HG02678 (cell line): Measurements from ENCODE around the gene NKX2-2.
"Not testable (repeated sequence)": the region's sequence is repeated elsewhere in the genome, so short reads cannot be mapped to it uniquely, and the experiment has no call there.

Experiments
- ATAC-seq: cut with Tn5 transposase; IDR thresholded peaks from one replicate; pipeline ENCODE4 v1.9.1; 2021; ENCODE audit warnings: mild to moderate bottlenecking, moderate library complexity; ENCODE audit not compliant: unreplicated experiment

Gene NKX2-2

DNA sequence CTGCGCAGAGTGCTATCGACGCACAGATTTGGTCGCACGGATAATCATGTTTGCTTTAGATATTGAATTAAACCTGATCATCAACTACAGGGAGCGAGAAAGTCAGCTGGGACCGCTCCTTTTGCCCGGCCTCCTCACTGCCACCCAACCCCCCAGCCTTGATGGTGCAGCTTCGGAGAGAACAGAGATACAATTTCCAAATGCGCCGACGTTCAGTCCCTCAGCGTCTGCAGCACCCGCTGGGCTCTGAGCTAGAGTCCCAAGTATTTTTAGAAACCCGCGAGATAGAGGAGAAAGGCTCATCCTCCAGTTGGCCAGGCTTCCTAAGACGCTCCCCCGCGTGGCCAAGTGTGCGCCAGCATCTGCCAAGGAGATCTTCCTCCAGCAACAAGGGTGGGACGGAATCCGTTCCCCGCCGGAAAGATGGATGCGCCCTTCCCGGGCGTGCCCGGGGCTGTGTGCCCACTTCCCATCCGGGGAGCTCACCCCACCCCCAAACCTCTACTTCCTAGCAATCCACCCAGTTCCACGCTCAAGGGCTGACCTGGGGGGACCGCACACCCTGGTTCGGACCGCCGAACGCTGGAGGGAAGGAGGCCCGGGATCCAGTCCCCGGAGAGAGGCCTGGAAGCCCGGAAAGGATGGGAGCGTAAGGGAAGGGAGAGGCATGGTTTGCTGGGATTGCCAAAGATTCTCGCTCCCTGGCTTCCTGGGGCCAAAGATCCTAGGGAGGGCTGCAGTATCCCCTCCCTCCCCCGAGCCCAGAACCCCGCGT lies 4.1 kb downstream of the NKX2-2 start:
- no peak for ATAC-seq

DNA sequence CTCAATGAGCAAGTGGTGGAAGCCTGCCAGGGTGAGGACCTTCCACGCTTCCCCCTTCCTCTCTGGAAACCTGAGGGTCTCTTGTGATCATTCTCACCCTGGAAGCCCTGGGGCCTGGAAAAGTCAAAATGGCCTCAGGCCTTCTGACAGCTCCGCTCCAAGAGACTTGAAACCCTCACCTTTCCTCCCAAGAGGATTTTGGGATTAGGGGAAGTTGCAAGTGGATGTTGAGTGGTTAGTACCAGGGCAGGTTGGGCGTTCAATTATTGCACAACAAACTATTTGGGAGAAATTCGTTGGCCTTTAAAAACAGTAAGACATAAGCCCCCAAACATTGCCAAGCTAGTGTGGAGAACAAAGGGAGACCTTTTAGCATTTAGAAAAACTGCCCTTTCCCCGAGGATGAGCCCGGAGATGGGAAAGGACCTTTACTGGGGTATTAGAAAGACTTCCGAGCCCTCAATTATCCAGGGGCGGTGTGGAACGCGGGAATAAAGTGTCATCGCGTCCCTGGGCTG lies 4.7 kb downstream of the NKX2-2 start:
- ATAC-seq = no peak

DNA sequence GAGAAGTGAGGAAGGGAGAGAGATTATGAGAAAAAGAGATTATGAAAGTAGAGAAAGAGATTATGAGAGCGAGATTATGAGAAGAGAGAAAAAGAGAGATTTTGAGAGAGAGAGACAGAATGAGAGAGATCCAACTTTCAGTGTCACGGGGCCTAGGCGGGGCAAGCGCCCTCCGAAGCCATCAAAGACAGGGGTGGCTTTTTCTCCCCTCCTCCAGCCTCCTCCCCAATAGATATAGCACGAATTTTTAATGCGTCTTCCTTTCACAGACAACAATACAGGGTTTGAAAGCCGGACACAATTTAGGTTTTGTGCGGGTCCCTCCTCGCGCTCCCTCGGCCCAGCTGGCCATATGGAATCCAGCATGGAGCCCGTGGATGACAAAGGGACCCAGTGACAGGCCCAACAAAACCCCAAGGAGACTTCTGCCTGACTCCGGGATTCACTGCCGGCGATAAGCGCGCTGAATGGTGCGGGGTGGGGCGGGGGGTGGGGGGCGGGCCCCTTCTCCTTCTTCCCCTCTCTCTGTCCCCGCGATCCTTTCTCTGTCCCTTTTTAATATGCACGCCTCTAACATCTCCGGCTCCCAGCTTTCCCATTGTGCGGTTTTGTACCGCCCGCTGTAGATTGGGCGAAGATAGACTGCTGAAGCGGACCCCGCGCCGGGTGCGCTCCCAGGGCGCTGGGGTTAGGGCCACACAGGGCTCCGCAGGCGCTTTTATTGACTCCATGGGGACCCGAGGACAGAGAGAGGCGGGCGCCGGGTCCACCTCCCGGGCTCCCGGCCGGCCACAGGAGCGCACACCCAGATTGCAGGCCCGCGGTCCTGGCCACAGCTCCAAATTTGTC lies 5.4 kb downstream of the NKX2-2 start:
- no peak for ATAC-seq

DNA sequence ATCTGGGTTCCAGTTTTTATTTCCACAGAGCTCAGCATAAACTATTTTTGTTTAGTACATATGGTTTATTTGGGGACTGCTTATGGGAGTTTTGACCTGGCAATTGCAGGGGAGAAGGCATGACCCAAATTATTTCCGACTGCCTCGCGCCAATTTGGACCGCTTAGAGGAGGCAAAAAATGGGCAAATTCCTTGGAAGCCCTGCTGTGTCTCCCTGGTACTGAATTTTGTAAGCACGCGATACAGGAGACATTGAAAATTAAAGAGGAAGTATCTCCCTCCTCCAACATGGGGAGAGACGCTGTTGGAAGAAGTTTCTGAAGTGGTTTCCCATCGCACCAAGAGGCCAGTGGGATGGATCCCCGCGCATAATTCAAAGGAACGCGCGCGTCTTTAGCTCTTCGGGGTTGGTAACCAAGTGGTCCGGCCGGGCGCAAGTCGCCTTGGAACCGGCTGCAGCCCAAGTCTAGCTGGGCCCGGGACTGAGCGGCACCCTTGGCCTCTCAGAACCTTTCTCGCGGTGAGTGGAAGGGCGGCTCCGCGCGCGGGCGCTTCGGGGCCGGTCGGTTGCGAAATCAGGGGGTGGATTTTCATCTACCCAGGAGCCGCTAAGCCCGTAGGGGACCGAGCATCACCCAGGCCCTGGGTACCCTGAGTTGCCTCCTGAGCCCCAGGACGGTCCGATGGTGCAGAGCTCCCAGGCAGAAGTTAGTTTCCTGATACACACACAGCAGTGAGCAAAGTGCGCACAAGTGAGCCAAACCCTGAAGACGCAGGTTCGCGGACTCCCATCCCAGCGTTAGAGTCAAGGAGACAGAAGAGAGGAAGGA lies 6.2 kb downstream of the NKX2-2 start:
- ATAC-seq = no peak

DNA sequence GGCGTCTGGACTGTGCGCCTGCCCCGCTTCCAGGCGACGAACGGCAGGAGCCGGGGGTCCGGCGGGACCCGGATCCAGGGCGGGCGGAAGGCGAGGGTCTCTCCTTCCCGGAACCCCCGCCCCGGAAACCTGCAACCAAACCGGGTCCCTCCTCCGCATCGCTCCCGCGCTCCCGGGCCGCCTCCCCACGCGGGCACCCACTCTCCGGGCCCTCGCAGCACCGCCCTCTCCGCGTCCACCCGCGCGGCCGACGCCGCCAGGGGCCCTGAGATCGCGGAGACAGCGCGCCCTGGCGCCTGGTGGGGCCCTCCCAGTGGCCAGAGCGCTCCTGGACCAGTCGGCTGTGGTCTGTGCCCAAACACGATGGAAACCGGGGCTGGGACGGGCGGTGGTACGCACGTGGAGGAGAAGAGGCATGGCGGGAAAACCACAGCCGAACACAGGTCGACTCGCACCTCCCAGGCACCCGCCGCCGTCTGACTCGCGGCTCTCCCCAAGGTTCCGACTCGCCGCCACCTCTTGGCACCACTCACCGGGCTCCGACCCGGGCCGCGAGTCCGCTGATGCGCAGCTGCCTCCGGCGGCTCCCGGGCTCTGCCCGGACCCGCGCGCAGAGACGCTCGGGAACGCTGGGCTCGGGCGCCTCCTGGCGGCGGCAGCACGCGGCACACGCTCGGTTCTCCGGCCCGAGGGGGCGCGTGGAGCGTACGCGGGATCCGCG lies 7.9 kb downstream of the NKX2-2 start:
- ATAC-seq = peak; percentile 33

DNA sequence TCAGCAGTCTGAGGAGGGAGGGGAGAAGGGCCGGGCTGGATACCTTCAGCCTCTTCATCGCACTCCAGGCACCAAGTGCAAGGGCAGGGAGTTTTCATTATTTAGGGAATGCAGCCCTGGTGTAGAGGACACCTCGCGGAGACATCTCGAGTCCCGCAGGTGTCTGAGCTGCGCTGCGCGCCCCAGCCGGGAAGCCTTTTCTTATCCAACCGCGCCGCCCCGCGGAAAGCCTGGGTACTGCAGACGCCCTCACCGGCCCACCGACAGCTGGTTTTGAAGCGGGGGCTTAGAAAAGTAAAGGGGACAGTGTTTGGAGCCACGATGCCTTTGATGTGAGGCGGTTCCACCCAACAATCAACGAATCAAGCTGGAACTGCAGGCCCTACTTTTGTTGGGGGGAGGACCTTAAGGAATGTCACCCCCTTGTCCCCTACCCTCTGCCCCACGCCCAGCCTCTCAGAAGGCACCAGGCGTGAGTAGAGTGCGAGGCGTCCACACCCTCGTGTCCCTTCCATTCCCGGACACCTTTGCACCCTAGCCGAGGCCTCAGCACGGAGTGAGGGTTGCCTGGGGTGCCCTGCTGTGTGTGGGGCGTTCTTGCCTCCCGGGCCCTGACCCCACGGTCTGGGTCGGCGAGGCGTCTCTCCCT lies 8.6 kb downstream of the NKX2-2 start:
- peak; percentile 37 for ATAC-seq

DNA sequence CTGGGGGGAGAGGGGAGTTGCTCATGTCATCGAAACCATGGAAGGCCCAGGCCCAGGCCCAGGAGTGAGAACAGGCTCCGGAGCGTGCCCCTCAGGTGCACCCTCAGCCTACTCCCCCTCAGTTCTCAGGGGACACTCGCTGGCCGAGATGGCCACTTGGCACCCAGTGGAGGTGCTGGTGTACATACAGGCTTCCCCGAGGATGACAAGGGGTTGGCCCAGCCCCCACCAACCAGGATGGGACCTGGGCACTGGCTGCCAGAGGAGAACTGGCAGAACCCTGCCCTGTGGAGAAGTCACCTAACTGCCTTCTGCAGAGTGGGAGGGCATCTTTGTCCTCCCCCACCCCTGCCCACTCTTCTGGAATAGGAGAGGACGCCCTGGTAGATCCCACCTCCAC lies 9.5 kb downstream of the NKX2-2 start:
- ATAC-seq = no peak

DNA sequence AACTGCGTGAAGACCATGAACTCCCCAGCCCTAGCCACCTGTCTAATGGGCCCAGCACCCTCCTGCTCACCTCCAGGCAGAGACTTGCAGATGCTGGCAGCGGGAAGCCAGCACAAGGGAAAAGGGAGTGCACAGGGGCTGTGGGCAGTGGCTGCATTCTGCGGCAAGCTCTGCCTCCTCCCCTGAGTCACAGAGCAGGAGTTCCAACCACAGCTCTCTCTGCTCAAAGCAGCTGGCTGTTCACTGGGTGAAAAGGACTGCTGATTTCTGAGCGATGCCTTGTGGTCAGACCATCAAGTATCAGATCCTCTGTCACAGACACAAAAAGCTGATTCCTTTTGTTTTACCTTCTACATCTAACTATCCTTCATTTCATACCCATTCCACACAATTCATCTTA lies 10.5 kb downstream of the NKX2-2 start:
- ATAC-seq = peak; percentile 89

DNA sequence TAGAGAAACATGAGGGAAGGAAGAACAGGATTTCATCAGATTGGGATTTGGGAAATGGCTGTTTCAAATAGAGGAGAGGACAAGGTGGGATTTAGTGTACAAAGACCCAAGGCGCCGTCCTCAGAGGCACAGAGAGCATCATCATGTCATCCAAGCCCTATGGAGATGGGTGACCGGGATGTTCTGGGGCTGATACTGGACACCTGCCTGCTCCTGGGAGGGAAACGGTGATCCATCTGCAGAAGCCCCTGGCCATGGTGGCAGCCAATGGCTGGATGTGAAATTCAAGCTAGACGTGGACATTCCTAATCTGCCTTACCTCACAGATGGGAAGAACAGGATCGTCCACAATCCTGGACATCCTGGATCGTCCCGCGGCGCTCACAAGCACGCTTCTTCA lies 12.7 kb downstream of the NKX2-2 start:
- no peak for ATAC-seq

DNA sequence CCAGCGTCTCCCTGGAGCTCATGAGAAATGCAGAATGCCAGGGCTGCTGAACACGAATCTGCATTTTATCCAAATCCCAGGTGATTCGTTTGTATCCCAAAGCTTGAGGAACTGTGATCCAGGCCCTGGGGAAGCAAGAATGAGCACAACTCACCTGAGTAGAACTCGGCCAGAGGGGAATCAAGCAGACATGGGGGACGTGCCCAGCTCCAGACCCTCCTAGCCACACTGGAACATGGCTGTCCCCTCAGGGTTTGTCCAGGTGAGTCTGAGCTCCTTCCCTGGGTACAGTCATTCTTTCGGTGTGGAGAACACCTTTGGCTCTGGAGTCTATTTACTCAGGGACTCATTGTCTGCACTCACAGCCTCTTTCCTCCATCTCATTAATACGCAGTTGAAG lies 13.3 kb downstream of the NKX2-2 start:
- no peak for ATAC-seq

DNA sequence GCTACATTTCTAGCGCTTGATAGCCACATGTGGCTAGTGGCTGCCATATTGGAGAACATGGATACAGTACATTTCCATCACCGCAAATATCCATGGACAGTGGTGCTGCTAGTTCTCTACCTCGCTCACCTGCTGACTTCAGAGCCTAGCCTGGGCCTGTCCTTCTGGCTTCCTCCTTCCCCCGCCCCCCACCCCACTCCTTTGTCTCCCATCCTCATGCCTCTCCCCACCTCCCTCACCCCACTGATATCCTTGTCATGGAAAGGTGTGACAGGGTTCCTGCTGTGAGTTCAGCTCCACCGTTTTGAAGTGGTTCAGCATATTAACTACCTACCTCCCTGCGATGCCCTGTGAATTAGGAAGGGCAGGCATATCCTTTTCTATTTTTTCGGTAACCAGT lies 14.2 kb downstream of the NKX2-2 start:
- ATAC-seq = no peak

DNA sequence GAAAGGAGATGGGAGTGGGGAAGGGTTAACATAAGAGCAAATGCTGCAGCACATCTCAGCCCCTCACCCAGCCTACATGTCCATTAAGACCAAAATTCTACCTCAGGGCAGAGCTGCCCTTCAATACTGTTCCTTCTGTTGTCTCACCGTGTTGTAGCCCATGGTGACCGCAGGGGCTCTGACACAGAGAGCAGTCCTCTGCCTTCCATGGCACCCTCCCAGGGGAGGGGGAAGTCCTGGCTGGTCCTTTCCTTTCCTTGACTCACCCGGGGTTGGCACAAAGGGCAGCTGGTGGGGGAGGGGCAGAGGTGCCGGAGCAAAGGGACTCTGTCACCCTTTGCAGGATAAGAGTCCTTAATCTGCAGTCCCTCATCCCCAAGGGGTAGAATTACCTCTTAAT lies 15.2 kb downstream of the NKX2-2 start:
- no peak for ATAC-seq

DNA sequence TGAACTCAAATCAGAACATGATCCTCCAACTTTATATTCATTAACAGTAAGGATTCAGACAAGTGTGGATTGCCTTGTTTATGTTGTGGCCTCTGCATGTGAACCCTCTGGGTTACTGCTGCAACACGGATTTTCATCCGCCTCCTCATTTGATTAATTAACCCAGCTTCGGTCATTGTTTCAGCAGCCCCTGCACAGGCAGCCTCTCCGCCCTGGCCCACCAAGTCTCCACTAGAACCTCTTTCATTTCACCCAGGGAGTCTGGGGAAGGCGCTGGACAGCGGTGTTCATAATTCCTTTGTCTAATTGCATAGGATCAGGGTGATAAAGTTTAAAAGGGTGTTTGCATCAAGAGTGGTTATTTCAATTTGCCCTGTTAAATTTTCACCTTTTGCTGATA lies 15.7 kb downstream of the NKX2-2 start:
- no peak for ATAC-seq

DNA sequence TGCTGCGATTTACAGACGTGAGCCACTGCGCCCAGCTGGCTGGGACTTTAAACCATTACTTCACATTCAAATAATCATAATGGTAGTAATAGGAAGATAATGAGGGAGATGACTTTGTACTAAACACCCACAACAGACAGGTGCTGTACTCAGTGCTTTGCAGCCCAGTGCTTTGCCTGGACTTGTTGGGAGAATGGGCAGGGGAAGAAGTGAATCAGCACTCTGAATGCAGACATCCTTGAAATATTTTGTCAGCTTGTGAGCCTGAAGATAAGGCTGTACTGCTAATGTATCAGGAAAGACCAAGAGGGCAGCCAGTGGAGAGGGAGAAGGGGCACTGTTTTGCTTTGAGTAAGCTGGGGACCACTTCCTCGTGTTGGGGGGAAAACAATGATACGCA lies 17.4 kb downstream of the NKX2-2 start:
- ATAC-seq = no peak

DNA sequence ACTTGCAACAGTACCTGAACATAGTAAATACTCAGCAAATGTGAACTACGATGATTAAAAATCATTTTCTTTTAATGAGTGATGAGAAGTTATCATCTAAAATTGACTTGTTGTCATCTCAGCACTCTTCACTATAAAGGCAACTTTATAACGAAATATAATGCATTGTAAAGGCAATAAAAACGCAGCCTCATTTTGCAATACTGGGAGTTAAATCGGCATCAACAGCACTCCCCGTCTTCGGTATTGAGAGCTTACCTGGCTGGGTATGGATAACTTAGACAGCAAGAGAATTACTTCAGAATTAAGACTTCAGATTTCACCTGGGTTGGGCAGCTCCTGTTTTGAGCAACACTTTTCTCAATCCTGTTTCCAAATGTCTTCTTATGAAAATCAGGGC lies 20.8 kb downstream of the NKX2-2 start:
- ATAC-seq = no peak

DNA sequence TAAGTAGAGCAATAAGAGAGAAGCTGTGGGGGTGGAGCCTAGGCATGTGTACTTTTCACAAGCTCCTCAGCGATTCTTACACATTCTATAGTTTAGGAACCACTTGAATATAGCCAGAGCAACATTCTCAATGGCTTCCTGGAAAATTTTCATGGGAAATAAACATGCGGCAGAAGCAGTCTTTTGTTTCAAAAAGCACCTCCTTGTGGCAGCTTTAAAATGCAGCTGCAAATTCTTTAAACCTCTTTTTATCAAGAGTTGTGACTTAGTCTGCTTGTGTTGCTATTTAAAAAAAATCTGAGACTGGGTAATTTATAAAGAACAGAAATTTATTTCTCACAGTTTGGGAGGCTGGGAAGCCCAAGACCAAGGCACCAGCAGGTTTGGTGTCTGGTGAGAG lies 23.8 kb downstream of the NKX2-2 start:
- no peak for ATAC-seq

DNA sequence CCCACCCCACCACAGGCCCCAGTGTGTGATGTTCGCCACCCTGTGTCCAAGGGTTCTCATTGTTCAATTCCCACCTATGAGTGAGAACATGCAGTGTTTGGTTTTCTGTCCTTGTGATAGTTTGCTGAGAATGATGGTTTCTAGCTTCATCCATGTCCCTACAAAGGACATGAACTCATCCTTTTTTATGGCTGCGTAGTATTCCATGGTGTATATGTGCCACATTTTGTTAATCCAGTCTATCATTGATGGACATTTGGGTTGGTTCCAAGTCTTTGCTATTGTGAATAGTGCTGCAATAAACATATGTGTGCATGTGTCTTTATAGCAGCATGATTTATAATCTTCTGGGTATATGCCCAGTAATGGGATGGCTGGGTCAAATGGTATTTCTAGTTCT lies 33.7 kb downstream of the NKX2-2 start:
- not testable (repeated sequence) for ATAC-seq

DNA sequence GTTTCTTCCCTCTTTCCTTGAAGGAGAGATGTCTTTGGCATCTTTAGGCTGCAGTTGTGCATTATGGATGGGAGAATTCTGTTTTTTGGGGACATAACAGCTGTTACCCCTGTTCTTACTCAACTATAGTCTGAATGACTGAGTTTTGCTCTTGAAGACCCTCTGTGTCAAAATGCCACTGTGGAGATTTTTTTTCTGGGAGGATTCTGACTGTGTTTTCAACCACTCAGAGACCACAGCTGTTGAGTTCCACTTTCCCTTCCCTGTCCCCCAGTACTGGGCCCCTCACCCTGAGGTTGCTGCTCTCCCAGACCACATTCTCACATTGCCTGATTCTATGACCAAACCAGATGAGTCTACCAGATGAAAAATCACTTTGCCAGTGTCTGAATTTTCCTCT lies 48.1 kb downstream of the NKX2-2 start:
- ATAC-seq = no peak

DNA sequence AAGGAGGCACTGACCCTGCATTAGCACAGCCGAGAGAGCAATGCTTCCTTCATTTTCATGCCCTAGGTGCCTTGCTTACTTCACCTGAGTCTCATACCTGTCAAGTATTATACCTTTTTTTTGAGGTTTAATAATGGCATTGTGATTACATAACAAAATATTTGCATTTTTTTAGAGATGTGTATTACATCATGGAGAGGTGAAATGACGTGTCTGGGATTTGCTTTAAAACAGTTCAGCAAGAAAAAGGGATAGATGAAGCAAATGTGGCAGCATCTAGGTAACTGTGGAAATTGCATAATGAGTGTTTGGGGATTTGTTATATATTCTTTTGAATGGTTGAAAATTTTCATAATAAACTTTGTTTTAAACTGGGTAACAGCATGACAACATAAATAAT lies 48.9 kb downstream of the NKX2-2 start:
- no peak for ATAC-seq
